Keratinocyte (primary cell): Measurements from ENCODE around the gene CACNA1I. TPM values are rescaled to one million over a fixed set of nuclear protein-coding genes. Genes with fewer than 3 reads are reported as not detected.

Experiments
- DNase-seq: peaks from one replicate; pipeline ENCODE4 v3.0.0-alpha.2; 2011; ENCODE audit warnings: low read depth, missing footprints, low spot score
- FAIRE-seq: peaks from 2 replicates; lab custom pipeline; 2011; peaks lifted over from hg19 to GRCh38; lab: Jason Lieb, UNC
- H2AFZ ChIP-seq: 2 replicates; pipeline ENCODE4 v1.6.0; 2012; ENCODE audit warnings: low read length, control low read depth, inconsistent platforms; ENCODE audit not compliant: control insufficient read depth
- H3K27ac ChIP-seq: 2 replicates; pipeline ENCODE4 v1.5.1; 2011; ENCODE audit warnings: low read length; ENCODE audit not compliant: control insufficient read depth, insufficient read depth
- H3K27me3 ChIP-seq: 3 replicates; pipeline ENCODE4 v1.6.0; 2011; ENCODE audit warnings: low read length; ENCODE audit not compliant: control insufficient read depth, insufficient read depth; ENCODE audit errors: extremely low read depth
- H3K36me3 ChIP-seq, 2 experiments: 2 replicates in 1 of 2; 3 replicates in 1 of 2; pipeline ENCODE4 v1.5.1; 2011; ENCODE audit warnings: low read length in 2 of 2, mild to moderate bottlenecking in 1 of 2; ENCODE audit not compliant: control insufficient read depth in 2 of 2, insufficient read depth in 2 of 2; ENCODE audit errors: extremely low read depth in 1 of 2
- H3K4me1 ChIP-seq: 3 replicates; pipeline ENCODE4 v1.5.1; 2011; ENCODE audit warnings: low read length; ENCODE audit not compliant: control insufficient read depth, insufficient read depth; ENCODE audit errors: extremely low read depth
- H3K4me2 ChIP-seq: 3 replicates; pipeline ENCODE4 v1.6.0; 2011; ENCODE audit warnings: low read depth, low read length; ENCODE audit not compliant: control insufficient read depth, insufficient read depth; ENCODE audit errors: extremely low read depth
- H3K4me3 ChIP-seq, 3 experiments: fragments of 200-600 bp in 1 of 3; sonication (generic) in 1 of 3; 2 replicates in 2 of 3; 3 replicates in 1 of 3; pipeline ENCODE4 v1.5.1; 2011 to 2016; ENCODE audit warnings: low read length in 3 of 3, mild to moderate bottlenecking in 3 of 3, control low read depth in 2 of 3, inconsistent platforms in 1 of 3, low read depth in 1 of 3, mixed read lengths in 1 of 3, mixed run types in 1 of 3, moderate library complexity in 1 of 3; ENCODE audit not compliant: control insufficient read depth in 2 of 3, insufficient read depth in 2 of 3; ENCODE audit errors: extremely low read depth in 1 of 3
- H3K79me2 ChIP-seq: 2 replicates; pipeline ENCODE4 v1.6.0; 2012; ENCODE audit warnings: low read length; ENCODE audit not compliant: control insufficient read depth, insufficient read depth
- H3K9ac ChIP-seq: 3 replicates; pipeline ENCODE4 v1.6.0; 2011; ENCODE audit warnings: low read length; ENCODE audit not compliant: control insufficient read depth, insufficient read depth; ENCODE audit errors: extremely low read depth
- H3K9me1 ChIP-seq: 3 replicates; pipeline ENCODE4 v1.6.0; 2011; ENCODE audit warnings: low read length; ENCODE audit not compliant: control insufficient read depth, insufficient read depth; ENCODE audit errors: extremely low read depth
- H3K9me3 ChIP-seq: 2 replicates; pipeline ENCODE4 v1.5.1; 2012; ENCODE audit warnings: low read depth, low read length; ENCODE audit not compliant: control insufficient read depth
- H4K20me1 ChIP-seq: 3 replicates; pipeline ENCODE4 v1.6.0; 2011; ENCODE audit warnings: low read length; ENCODE audit not compliant: control insufficient read depth, insufficient read depth; ENCODE audit errors: extremely low read depth
- CTCF ChIP-seq, 3 experiments: IDR thresholded peaks in 1 of 3; conservative IDR thresholded peaks in 1 of 3; optimal IDR thresholded peaks in 1 of 3; 2 replicates in 2 of 3; 3 replicates in 1 of 3; pipeline versions ENCODE3 to v1.5.1; 2011; ENCODE audit warnings: low read length in 3 of 3, mild to moderate bottlenecking in 3 of 3, moderate library complexity in 2 of 3, control low read depth in 1 of 3, inconsistent platforms in 1 of 3; ENCODE audit not compliant: insufficient read depth in 2 of 3; ENCODE audit errors: extremely low read depth in 1 of 3
- EZH2 ChIP-seq: IDR thresholded peaks from one replicate; pipeline ENCODE4 v1.6.1; 2012; ENCODE audit warnings: inconsistent platforms, mild to moderate bottlenecking, low read length, moderate library complexity
- dilution Hi-C: fragments of 300-500 bp; cut with MboI; formaldehyde crosslinking; loops from one replicate; pipeline ENCODE4 v1.7.0; 2020; ENCODE audit warnings: low sequenced_read_pairs; ENCODE audit not compliant: extremely low pct_ligation_motif_present
- polyA plus RNA-seq, 5 experiments: library from polyadenylated mRNA; depleted of rRNA in 3 of 5; stranded (reverse) in 3 of 5; stranded (forward) in 1 of 5; unstranded in 1 of 5; fragments of >200 nt; gene quantifications; 1 replicate in 1 of 5; 2 replicates in 3 of 5; 3 replicates in 1 of 5; pipeline versions ENCODE4 v1.2.1 to v1.2.3, GENCODE V29; 2011 to 2012; ENCODE audit warnings: missing spikeins in 2 of 5, low read depth in 1 of 5, low replicate concordance in 1 of 5

Gene CACNA1I
- polyA plus RNA-seq, 1 donor (not counting 4 experiments of a cell fraction or from before 2014, with no cell fraction given) = not detected

- H4K20me1 ChIP-seq = no peaks in the 10 kb centered on the region
- no peak overlapping the region for H2AFZ ChIP-seq
- no peak overlapping the region for H3K9ac ChIP-seq
- DNase-seq = no peak
- no peaks in the 10 kb centered on the region for H3K9me3 ChIP-seq
- no peak overlapping the region for H3K27ac ChIP-seq
- no peaks in the 10 kb centered on the region for H3K36me3 ChIP-seq
- no peak for FAIRE-seq
- no peak overlapping the region for H3K4me2 ChIP-seq
- no peaks in the 10 kb centered on the region for H3K79me2 ChIP-seq
- no peak for TF ChIP-seq EZH2
- no peak for TF ChIP-seq CTCF (optimal IDR thresholded peaks at IDR 0.05 in 1 of 3, IDR thresholded peaks at IDR 0.05 in 1 of 3, conservative IDR thresholded peaks at IDR 0.05 in 1 of 3; ENCODE audit: extremely low read depth in 1 of 3, insufficient read depth in 2 of 3, low read length in 3 of 3)
- dilution Hi-C loops = no loop called here
- H3K4me3 ChIP-seq = no peak overlapping the region
- H3K4me1 ChIP-seq = peaks cover 10% of the 10 kb centered on the region
- H3K27me3 ChIP-seq = peaks cover 15% of the 10 kb centered on the region
- H3K9me1 ChIP-seq = no peaks in the 10 kb centered on the region
Observed at GRCh38 chr22:39678862-39679490, 108.4 kb downstream of the CACNA1I start.

DNA sequence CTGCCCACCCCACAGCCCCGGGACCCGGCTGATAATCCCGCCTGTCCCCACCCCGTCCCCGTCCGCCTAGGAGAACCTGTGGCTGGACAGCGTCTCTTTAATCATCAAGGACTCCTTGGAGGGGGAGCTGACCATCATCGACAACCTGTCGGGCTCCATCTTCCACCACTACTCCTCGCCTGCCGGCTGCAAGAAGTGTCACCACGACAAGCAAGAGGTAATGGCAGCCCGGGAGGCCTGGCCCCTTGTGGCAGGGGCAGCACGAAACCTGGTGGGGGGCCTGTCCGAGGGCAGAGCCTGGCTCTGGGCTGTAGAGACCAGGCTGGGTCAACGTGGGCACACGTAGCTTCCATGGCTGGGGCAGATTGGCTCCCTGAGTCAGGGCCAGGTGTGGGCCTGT is 109.1 kb downstream of the CACNA1I start:
- Histone ChIP-seq H3K79me2 (no peaks in the 10 kb centered on the region), H3K9me3 (no peaks in the 10 kb centered on the region), H3K27ac (no peak overlapping the region), H3K9ac (no peak overlapping the region), H2AFZ (no peak overlapping the region), H3K4me3 (no peak overlapping the region), H3K9me1 (no peaks in the 10 kb centered on the region), H3K4me2 (no peak overlapping the region), H3K36me3 (no peaks in the 10 kb centered on the region), H3K4me1 (peaks cover 3% of the 10 kb centered on the region), H3K27me3 (peaks cover 15% of the 10 kb centered on the region), H4K20me1 (no peaks in the 10 kb centered on the region)
- no peak for FAIRE-seq
- no peak for TF ChIP-seq CTCF (optimal IDR thresholded peaks at IDR 0.05 in 1 of 3, IDR thresholded peaks at IDR 0.05 in 1 of 3, conservative IDR thresholded peaks at IDR 0.05 in 1 of 3; ENCODE audit: extremely low read depth in 1 of 3, insufficient read depth in 2 of 3, low read length in 3 of 3)
- no peak for TF ChIP-seq EZH2
- dilution Hi-C loops = no loop called here
- DNase-seq = no peak
